ENCODE data around the gene KCNMA1. TPM values are rescaled to one million over a fixed set of nuclear protein-coding genes. Genes with fewer than 3 reads are reported as not detected.

KCNMA1 gene
- total RNA-seq, 1 experiment from 2014 or later = 143 TPM

DNA sequence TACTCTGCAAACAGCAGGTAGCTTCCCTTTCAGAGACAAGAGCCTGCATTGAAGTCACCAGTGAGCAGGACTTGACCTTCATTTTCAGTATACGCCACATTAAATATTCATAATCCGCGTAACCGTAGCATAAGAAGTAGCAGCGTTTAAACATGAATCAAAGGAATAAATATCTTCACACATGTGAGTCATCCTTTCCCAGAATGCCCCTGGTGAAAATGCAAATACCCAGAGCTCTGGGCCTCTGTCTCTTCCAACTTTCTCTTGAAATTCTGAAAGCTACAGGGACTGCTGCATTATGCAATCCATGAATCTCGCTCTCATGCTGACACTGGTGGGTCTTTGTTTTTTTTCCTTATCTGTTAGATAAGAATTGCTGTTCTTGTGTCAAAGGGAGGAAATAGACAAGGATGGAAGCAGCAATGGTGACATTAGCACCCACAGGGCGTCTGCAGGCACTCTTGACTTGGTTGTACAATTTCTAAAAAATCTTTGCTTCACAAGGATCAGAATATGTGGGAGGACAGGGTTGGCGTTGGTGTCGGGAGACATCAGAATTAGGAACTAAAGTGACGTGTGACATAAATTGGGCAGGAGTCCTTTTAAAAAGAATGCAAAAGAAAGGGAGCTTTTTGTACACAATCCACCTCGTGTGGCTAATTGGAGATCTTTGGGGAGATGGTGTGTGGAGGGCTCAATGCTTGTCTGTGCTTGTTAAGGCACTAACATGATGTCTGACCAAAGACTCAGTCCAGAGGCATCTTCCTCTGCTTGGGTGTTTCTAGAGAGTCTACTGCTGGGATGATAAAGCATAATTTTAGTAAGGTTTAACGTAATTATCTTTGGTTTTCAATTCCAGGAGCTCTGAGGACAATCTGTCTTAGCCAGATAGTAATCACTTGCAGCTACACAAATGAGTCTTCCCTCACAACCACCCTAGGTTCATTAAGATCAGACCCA lies 390.3 kb downstream of the KCNMA1 start:
- POLR2A ChIA-PET (ENCODE audit: unreplicated experiment) = interaction anchor here (0.6 kb wide), 2 partner anchors 140 to 145 kb away, joined by 3 to 8 read pairs; no protein-coding TSS in a partner anchor
- CTCF ChIA-PET = interaction anchor here (0.6 to 1.8 kb wide), 2 partner anchors 73 to 81 kb away, joined by 3 to 4 read pairs; no protein-coding TSS in a partner anchor

DNA sequence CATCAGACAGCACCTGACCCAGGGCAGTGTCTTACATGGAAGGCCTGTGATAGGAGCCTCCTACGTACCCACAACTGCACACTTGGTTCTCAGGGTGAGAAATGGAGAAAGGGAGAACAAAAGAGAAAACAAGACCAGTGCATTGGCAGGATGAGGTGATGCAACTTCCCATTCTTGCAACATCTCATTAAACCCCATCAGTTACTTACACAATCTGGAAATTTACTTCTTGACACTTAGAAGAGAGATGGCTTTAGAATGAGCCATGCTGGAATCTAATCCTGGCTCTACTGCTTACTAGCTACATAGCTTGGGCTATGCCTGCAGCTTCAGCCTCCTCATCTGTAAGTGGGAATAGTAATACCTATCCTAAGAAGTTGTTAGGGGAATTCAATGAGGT lies 391.7 kb downstream of the KCNMA1 start:
- Histone ChIP-seq H4K20me1 (ENCODE audit: low read length) (no peaks in the 10 kb centered on the region), H3K9me3 (ENCODE audit: low read length) (no peaks in the 10 kb centered on the region), H3K79me2 (ENCODE audit: low read length) (no peaks in the 10 kb centered on the region), H3K4me3 (ENCODE audit: low read length) (no peak overlapping the region), H3K9ac (ENCODE audit: low read length) (no peak overlapping the region), H3K4me2 (ENCODE audit: low read length) (no peak overlapping the region), H3K9me2 (replicated peaks; ENCODE audit: low read length) (no peaks in the 10 kb centered on the region), H3K27ac (ENCODE audit: low read length) (no peak overlapping the region), H3K4me1 (ENCODE audit: insufficient read depth, low read length) (peaks cover 13% of the 10 kb centered on the region), H2AFZ (ENCODE audit: low read length) (no peak overlapping the region), H3F3A (ENCODE audit: low read length, unreplicated experiment) (no peaks in the 10 kb centered on the region), H3K27me3 (ENCODE audit: low read length) (no peaks in the 10 kb centered on the region), H3K36me3 (ENCODE audit: low read depth, low read length) (no peaks in the 10 kb centered on the region; the same call in 1 of the 2 replicates)
- DNase-seq (no peak), ATAC-seq (no peak)
- ChIA-PET POLR2A (ENCODE audit: unreplicated experiment) (no interaction called here), CTCF (no interaction called here)
- no TSS peak for BruUV-seq (replicated peaks)
- no peak for TF ChIP-seq CTCF (conservative IDR thresholded peaks at IDR 0.05; ENCODE audit: low read depth, low read length)
- no peak for TF ChIP-seq EZH2 (IDR thresholded peaks at IDR 0.05; ENCODE audit: low read length, unreplicated experiment)
- TF ChIP-seq EZH2phosphoT487 (IDR thresholded peaks at IDR 0.05; ENCODE audit: borderline replicate concordance, low read length) = no peak
- intact Hi-C loops (cut with micrococcal nuclease) = no loop called here

More for the DNA sequence above, 390.3 kb downstream of the KCNMA1 start:
- no peaks in the 10 kb centered on the region for H3F3A ChIP-seq (ENCODE audit: low read length, unreplicated experiment)
- no peaks in the 10 kb centered on the region for H4K20me1 ChIP-seq (ENCODE audit: low read length)
- TF ChIP-seq CTCF (conservative IDR thresholded peaks at IDR 0.05; ENCODE audit: low read depth, low read length) (no peak), EZH2phosphoT487 (IDR thresholded peaks at IDR 0.05; ENCODE audit: borderline replicate concordance, low read length) (no peak), EZH2 (IDR thresholded peaks at IDR 0.05; ENCODE audit: low read length, unreplicated experiment) (no peak)
- no peaks in the 10 kb centered on the region for H3K27me3 ChIP-seq (ENCODE audit: low read length)
- no peak overlapping the region for H3K9ac ChIP-seq (ENCODE audit: low read length)
- H3K36me3 ChIP-seq (ENCODE audit: low read depth, low read length) = no peaks in the 10 kb centered on the region; the same call in 1 of the 2 replicates
- no peak overlapping the region for H2AFZ ChIP-seq (ENCODE audit: low read length)
- H3K27ac ChIP-seq (ENCODE audit: low read length) = no peak overlapping the region
- ATAC-seq (no peak), DNase-seq (peak; percentile 46)
- no peak overlapping the region for H3K4me2 ChIP-seq (ENCODE audit: low read length)
- H3K4me1 ChIP-seq (ENCODE audit: insufficient read depth, low read length) = peaks cover 14% of the 10 kb centered on the region
- H3K9me2 ChIP-seq (replicated peaks; ENCODE audit: low read length) = no peaks in the 10 kb centered on the region
- no peaks in the 10 kb centered on the region for H3K79me2 ChIP-seq (ENCODE audit: low read length)
- intact Hi-C loops (cut with micrococcal nuclease) = no loop called here
- H3K4me3 ChIP-seq (ENCODE audit: low read length) = no peak overlapping the region
- no TSS peak for BruUV-seq (replicated peaks)
- no peaks in the 10 kb centered on the region for H3K9me3 ChIP-seq (ENCODE audit: low read length)

GRCh38 chr10:77244746-77245145 lies 392.9 kb downstream of the KCNMA1 start:
- intact Hi-C loops (cut with micrococcal nuclease) = no loop called here
- H3K27ac ChIP-seq (ENCODE audit: low read length) = no peak overlapping the region
- no TSS peak for BruUV-seq (replicated peaks)
- no peaks in the 10 kb centered on the region for H3K79me2 ChIP-seq (ENCODE audit: low read length)
- H3K9me3 ChIP-seq (ENCODE audit: low read length) = no peaks in the 10 kb centered on the region
- DNase-seq (no peak), ATAC-seq (no peak)
- H3K9ac ChIP-seq (ENCODE audit: low read length) = no peak overlapping the region
- no peaks in the 10 kb centered on the region for H4K20me1 ChIP-seq (ENCODE audit: low read length)
- H3F3A ChIP-seq (ENCODE audit: low read length, unreplicated experiment) = no peaks in the 10 kb centered on the region
- CTCF ChIA-PET = no interaction called here
- peaks cover 25% of the 10 kb centered on the region for H3K4me1 ChIP-seq (ENCODE audit: insufficient read depth, low read length)
- no peaks in the 10 kb centered on the region for H3K9me2 ChIP-seq (replicated peaks; ENCODE audit: low read length)
- no peak overlapping the region for H3K4me3 ChIP-seq (ENCODE audit: low read length)
- no peak for TF ChIP-seq EZH2 (IDR thresholded peaks at IDR 0.05; ENCODE audit: low read length, unreplicated experiment)
- TF ChIP-seq CTCF (conservative IDR thresholded peaks at IDR 0.05; ENCODE audit: low read depth, low read length) = no peak
- no peak for TF ChIP-seq EZH2phosphoT487 (IDR thresholded peaks at IDR 0.05; ENCODE audit: borderline replicate concordance, low read length)
- no peaks in the 10 kb centered on the region for H3K27me3 ChIP-seq (ENCODE audit: low read length)
- H3K36me3 ChIP-seq (ENCODE audit: low read depth, low read length) = no peaks in the 10 kb centered on the region; the same call in 1 of the 2 replicates
- no peak overlapping the region for H3K4me2 ChIP-seq (ENCODE audit: low read length)
- POLR2A ChIA-PET (ENCODE audit: unreplicated experiment) = no interaction called here
- no peak overlapping the region for H2AFZ ChIP-seq (ENCODE audit: low read length)

Data from PC-3 (cell line).